ENCODE results near the gene DNAL1.

The DNAL1 gene

DNA sequence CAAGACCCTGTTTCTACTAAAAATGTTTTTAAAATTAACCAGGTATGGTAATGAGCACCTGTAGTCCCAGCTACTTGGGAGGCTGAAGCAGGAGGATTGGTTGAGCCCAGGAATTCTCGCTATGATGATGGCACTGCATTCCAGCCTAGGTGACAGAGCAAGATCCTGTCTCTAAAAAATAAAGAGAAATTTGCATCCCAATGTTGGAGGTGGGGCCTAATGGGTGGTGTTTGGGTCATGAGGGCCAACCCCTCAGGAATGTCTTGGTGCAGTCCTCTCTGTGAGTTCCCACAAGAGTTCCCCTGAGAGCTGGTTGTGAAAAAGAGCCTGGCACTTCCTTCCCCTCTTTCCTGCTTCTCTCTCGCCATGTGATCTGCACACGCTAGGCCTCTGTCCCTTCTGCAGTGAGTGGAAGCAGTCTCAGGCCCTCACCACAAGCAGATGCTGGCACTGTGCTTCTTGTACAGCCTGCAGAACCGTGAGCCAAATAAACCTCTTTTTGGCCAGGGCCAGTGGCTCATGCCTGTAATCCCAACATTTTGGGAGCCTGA, 21.2 kb upstream of the DNAL1 start:
- CTCF ChIA-PET: interaction anchor here (0.6 to 1.7 kb wide), 2 partner anchors 9 to 11 kb away, joined by 3 to 8 read pairs; no protein-coding TSS in a partner anchor
- no peak for DNase-seq (ENCODE audit: low read depth, low spot score)
- H3K4me3 ChIP-seq (ENCODE audit: low read depth, low read length): no peak overlapping the region
- TF ChIP-seq, protein P1, sequence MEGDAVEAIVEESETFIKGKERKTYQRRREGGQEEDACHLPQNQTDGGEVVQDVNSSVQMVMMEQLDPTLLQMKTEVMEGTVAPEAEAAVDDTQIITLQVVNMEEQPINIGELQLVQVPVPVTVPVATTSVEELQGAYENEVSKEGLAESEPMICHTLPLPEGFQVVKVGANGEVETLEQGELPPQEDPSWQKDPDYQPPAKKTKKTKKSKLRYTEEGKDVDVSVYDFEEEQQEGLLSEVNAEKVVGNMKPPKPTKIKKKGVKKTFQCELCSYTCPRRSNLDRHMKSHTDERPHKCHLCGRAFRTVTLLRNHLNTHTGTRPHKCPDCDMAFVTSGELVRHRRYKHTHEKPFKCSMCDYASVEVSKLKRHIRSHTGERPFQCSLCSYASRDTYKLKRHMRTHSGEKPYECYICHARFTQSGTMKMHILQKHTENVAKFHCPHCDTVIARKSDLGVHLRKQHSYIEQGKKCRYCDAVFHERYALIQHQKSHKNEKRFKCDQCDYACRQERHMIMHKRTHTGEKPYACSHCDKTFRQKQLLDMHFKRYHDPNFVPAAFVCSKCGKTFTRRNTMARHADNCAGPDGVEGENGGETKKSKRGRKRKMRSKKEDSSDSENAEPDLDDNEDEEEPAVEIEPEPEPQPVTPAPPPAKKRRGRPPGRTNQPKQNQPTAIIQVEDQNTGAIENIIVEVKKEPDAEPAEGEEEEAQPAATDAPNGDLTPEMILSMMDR (IDR thresholded peaks at IDR 0.05; ENCODE audit: insufficient read depth, low read length, missing control alignments): no peak
- POLR2A ChIA-PET: no interaction called here

DNA sequence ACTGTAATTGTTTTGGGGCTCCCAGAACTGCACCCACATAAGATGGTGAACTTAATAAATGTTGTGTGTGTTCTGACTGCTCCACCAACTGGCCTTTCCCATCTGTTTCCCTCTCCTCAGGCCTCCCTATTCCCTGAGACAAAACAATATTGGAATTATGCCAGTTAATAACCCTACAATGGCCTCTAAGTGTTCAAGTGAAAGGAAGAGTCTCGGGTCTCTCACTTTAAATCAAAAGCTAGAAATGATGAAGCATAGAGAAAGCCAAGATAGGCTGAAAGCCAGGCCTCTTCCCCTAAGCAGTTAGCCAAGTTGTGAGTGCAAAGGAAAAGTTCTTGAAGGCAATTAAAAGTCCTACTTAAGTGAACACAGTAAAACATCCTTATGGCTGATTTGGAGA, 19.1 kb upstream of the DNAL1 start:
- TF ChIP-seq, protein P1 (IDR thresholded peaks at IDR 0.05; ENCODE audit: insufficient read depth, low read length, missing control alignments): no peak
- ChIA-PET POLR2A (no interaction called here), CTCF (interaction anchor here (1.2 to 1.4 kb wide), 2 partner anchors 9 to 12 kb away, joined by 4 to 5 read pairs; no protein-coding TSS in a partner anchor)
- H3K4me3 ChIP-seq (ENCODE audit: low read depth, low read length): no peak overlapping the region
- no peak for DNase-seq (ENCODE audit: low read depth, low spot score)

DNA sequence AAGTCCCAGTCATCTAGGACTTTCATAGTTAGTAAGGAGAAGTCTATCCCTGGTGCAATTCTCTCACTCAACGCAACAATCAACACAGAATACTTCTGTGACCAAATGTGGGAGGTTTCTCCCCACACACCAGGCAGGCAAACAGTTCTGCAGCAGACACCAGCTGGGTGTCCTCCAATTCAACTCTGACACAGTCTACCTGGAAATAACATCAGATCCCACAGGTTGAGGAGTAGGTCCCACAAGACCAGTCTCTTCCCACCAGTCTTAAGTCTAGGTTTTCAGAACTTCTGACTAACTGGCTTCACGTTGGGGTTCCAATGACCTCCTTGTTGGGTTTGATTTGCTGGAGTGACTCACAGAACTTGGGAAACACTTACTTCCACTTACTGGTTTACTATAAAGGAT, 17.6 kb upstream of the DNAL1 start:
- CTCF ChIA-PET: interaction anchor here (0.6 to 1.0 kb wide), 4 partner anchors 11 to 470 kb away, joined by 3 to 4 read pairs (median 3); partner anchors contain the start of genes ACOT4 and ACOT6
- no peak overlapping the region for H3K4me3 ChIP-seq (ENCODE audit: low read depth, low read length)
- TF ChIP-seq, protein P1 (IDR thresholded peaks at IDR 0.05; ENCODE audit: insufficient read depth, low read length, missing control alignments): no peak
- POLR2A ChIA-PET: no interaction called here
- no peak for DNase-seq (ENCODE audit: low read depth, low spot score)

DNA sequence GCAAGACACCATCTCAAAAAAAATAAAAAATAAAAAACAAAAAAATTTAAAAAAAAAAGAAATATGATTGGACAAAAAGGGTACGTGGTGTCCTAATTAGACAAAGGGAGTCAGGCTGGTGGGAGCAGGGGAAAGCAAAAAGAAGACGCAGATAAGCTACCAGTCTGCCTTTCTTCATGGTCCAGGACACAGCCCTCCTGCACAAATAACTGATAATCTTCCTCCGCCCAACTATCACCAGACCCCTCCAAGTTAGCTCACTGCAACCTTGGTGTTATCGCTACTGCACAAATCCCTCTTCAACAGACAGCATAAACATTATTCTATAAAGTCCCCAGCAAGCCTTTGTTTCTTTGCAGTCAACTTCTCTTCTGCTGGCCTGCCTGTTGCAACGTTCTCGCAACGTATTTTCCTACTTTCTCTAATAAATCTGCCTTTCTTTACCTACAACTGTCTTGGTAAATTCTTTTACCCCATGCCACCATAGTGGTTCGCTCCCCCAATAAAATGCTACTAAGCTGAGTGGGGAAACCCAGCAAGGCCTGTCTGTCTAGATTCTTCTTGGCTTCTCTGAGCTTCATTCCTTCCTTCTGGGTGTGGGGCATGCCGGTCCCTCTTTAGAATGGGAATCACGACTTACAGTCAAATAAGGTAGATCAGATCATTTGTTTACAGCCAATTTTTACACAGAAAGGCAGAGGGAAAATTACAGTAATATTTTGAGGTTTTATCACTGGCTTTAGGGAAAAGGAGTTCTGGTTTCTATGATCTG, 14.6 kb upstream of the DNAL1 start:
- TF ChIP-seq, protein P1 (IDR thresholded peaks at IDR 0.05; ENCODE audit: insufficient read depth, low read length, missing control alignments): no peak
- ChIA-PET CTCF (interaction anchor here (1.0 to 11.8 kb wide), 2 partner anchors 121 to 138 kb away, joined by 3 to 199 read pairs; no protein-coding TSS in a partner anchor), POLR2A (no interaction called here)
- no peak for DNase-seq (ENCODE audit: low read depth, low spot score)
- H3K4me3 ChIP-seq (ENCODE audit: low read depth, low read length): no peak overlapping the region

DNA sequence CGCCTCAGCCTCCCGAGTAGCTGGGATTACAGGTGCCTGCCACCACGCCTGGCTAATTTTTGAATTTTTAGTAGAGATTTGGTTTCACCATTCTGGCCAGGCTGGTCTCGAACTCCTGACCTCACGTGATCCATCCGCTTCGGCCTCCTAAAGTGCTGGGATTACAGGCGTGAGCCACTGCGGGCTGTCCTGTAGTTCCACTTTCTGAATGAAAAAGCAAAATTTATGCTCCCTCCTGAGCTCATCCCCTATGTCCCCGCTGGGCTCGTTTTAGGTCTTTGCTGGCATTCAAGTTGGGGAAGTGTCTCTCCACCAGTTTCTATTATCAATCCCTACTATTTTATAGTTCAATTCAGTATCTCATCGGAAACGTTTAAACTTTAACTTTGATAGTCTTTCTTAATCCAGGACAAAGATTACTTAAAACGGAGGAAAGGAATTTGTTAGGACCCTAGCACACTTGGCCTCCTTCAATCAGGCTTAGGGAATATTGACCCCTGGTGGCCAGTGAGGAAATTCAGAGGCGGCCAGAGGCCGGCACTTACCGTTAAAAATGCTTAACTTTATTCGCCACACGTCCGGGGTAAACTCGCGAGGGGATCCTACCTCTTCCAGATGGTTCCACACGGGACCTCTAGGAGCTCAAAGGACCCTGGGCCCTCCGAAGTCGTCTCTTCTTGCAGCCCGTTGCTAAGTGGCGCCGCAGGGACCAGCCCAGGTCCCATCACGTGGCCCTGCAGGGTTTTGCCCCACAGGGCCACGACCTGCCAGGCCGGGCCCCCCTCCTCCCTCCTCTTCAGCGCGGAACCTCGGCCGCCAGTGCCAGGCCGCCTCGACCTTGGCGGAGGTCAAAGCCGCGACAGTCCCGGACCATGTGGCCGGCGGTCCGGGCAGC, 11.4 kb upstream of the DNAL1 start:
- CTCF ChIA-PET: interaction anchor here (0.5 to 11.8 kb wide), 33 partner anchors 9 to 457 kb away, joined by 3 to 199 read pairs (median 4); partner anchors contain the start of genes ACOT2, ACOT6, DNAL1 and RIOX1
- peak overlapping the region; percentile 52 for H3K4me3 ChIP-seq (ENCODE audit: low read depth, low read length)
- POLR2A ChIA-PET: no interaction called here
- TF ChIP-seq, protein P1 (IDR thresholded peaks at IDR 0.05; ENCODE audit: insufficient read depth, low read length, missing control alignments): peak; percentile 71
- DNase-seq (ENCODE audit: low read depth, low spot score): no peak
